Measurements from ENCODE around the gene DCAF7.

DCAF7 gene

DNA sequence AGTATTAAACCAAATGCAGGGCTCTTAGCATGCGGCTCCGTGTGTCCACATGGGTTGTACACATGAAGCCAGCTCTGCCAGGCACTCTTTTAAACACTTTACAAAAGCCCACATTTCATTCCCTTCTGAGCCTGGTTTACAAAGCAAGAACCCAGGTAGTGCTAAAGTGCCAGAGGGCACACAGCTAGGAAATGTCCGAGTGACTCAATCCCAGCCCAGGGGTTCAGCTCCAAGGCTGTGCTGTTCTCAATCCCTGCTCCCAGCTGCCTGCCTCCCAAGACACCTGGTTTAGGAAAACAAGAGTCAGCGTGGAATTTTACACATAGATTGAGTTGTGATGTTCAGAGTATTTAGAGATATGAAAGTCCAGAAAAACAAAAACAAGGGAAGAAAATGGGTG is 13.3 kb upstream of the DCAF7 start:
- Histone ChIP-seq H3K36me3 (ENCODE audit: control insufficient read depth, insufficient read depth, low read length) (no peaks in the 10 kb centered on the region), H3K27ac (ENCODE audit: low read depth, low read length, severe bottlenecking) (no peak overlapping the region), H3K4me3 (ENCODE audit: extremely low read depth, insufficient read depth, low read length, poor library complexity, severe bottlenecking) (no peak overlapping the region), H3K4me1 (ENCODE audit: control insufficient read depth, insufficient read depth, low read length, poor library complexity, severe bottlenecking) (no peaks in the 10 kb centered on the region), H3K9me3 (ENCODE audit: control insufficient read depth, low read length) (no peaks in the 10 kb centered on the region)
- 95 to 100% methylated on average over 1 to 4 of the region's 4 CpGs for WGBS, 2 experiments (ENCODE audit: insufficient coverage in 2 of 2)

DNA sequence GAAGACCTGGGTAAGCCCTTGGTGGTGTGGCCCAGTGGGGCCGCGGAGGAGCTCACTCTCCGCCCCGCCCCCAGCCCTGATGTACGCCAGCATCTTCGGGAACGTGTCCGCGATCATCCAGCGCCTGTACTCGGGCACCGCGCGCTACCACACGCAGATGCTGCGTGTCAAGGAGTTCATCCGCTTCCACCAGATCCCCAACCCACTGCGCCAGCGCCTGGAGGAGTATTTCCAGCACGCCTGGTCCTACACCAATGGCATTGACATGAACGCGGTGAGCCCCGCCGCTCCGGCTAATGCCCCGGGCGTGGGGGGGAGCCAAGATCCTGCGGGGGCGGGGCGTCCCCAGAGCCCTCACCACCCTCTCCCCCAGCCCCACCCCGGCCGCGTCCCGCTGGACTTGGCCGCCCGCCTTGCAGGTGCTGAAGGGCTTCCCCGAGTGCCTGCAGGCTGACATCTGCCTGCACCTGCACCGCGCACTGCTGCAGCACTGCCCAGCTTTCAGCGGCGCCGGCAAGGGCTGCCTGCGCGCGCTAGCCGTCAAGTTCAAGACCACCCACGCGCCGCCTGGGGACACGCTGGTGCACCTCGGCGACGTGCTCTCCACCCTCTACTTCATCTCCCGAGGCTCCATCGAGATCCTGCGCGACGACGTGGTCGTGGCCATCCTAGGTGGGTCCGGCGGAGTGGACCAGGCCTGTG is 12.1 kb upstream of the DCAF7 start:
- Histone ChIP-seq H3K4me1 (ENCODE audit: control insufficient read depth, insufficient read depth, low read length, poor library complexity, severe bottlenecking) (no peaks in the 10 kb centered on the region), H3K4me3 (ENCODE audit: extremely low read depth, insufficient read depth, low read length, poor library complexity, severe bottlenecking) (no peak overlapping the region), H3K36me3 (ENCODE audit: control insufficient read depth, insufficient read depth, low read length) (no peaks in the 10 kb centered on the region), H3K27ac (ENCODE audit: low read depth, low read length, severe bottlenecking) (no peak overlapping the region), H3K9me3 (ENCODE audit: control insufficient read depth, low read length) (no peaks in the 10 kb centered on the region)
- WGBS, 2 experiments (ENCODE audit: insufficient coverage in 2 of 2), result 22 to 28% methylated on average over 21 to 38 of the region's 62 CpGs

DNA sequence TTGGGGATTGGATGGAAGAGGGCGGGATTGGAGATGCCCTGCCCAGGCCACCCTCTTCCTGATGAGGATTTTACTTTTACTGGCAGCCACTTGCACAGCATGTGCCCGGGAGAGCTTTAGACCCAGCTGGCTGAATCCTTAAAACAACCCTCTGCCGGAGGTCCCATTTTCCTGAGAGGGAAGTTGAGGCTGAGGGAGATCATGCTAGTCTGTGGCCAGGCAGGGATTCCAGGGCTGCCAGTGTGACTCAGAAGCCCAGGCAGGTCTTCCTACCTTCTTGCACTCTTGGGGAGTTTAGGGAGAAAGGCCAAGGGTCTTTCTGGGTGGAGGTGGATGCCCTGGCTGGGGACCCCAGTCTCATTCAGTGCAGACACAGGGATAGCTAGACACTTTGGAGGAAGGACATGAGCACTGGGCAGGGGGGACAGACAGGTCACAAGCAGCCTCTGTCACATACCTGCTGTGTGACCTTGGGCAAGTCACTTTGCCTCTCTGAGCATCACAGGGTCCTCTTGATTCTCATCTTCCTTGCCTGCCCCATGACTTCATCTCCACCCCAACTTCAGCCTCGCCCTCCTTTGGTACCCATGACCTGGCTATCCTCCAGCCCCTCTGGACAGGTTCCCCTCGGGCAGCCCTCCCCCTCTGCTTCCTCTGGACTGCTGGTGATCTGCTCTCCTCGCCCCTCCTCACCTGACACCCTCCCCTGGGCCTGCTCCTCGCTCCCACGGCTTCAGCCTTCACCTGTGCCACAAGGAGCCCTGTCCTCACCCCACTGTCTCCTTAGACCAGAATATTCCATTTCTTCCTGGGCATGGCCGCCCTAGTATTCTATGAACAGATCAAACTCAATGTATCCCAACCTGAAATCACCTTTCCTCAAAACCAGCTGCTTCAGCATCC is 11.3 kb upstream of the DCAF7 start:
- Histone ChIP-seq H3K9me3 (ENCODE audit: control insufficient read depth, low read length) (no peaks in the 10 kb centered on the region), H3K4me1 (ENCODE audit: control insufficient read depth, insufficient read depth, low read length, poor library complexity, severe bottlenecking) (peaks cover 3% of the 10 kb centered on the region), H3K4me3 (ENCODE audit: extremely low read depth, insufficient read depth, low read length, poor library complexity, severe bottlenecking) (no peak overlapping the region), H3K36me3 (ENCODE audit: control insufficient read depth, insufficient read depth, low read length) (no peaks in the 10 kb centered on the region), H3K27ac (ENCODE audit: low read depth, low read length, severe bottlenecking) (no peak overlapping the region)
- WGBS, 2 experiments (ENCODE audit: insufficient coverage in 2 of 2), result 83 to 91% methylated on average over 7 to 8 of the region's 9 CpGs

DNA sequence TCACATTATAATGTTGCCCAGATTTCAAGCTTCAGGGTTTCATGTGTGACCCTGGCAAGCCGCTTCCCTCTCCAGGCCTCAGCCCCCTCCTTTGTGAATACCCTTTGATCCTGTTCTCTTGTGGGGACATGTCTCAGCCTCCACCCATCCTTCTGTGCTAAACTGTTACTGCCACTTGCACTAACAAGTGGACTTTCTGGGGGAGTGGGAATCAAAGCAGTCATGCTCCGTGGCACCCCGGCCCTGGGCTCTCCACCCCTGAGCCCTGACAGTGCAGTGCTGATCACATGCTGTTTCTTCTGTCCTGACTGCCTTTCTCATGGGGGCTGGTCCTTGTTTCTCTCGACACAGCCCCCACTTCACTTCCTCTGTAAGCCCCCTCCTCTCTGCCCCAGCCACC is 9.7 kb upstream of the DCAF7 start:
- Histone ChIP-seq H3K4me3 (ENCODE audit: extremely low read depth, insufficient read depth, low read length, poor library complexity, severe bottlenecking) (no peak overlapping the region), H3K9me3 (ENCODE audit: control insufficient read depth, low read length) (no peaks in the 10 kb centered on the region), H3K36me3 (ENCODE audit: control insufficient read depth, insufficient read depth, low read length) (no peaks in the 10 kb centered on the region), H3K27ac (ENCODE audit: low read depth, low read length, severe bottlenecking) (no peak overlapping the region), H3K4me1 (ENCODE audit: control insufficient read depth, insufficient read depth, low read length, poor library complexity, severe bottlenecking) (peaks cover 10% of the 10 kb centered on the region)
- WGBS, 2 experiments (ENCODE audit: insufficient coverage in 2 of 2), result 74 to 87% methylated on average over 3 to 4 of the region's 4 CpGs

DNA sequence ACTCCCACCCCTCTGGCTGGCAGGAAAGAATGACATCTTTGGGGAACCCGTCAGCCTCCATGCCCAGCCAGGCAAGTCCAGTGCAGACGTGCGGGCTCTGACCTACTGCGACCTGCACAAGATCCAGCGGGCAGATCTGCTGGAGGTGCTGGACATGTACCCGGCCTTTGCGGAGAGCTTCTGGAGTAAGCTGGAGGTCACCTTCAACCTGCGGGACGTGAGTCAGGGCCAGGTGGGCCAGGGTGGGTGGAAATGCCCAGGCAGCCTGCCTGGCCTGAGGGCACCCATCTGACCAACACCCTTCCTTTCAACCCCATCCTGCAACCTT is 8.1 kb upstream of the DCAF7 start:
- peaks cover 10% of the 10 kb centered on the region for H3K4me1 ChIP-seq (ENCODE audit: control insufficient read depth, insufficient read depth, low read length, poor library complexity, severe bottlenecking)
- no peak overlapping the region for H3K27ac ChIP-seq (ENCODE audit: low read depth, low read length, severe bottlenecking)
- H3K4me3 ChIP-seq (ENCODE audit: extremely low read depth, insufficient read depth, low read length, poor library complexity, severe bottlenecking), result no peak overlapping the region
- no peaks in the 10 kb centered on the region for H3K36me3 ChIP-seq (ENCODE audit: control insufficient read depth, insufficient read depth, low read length)
- 94 to 97% methylated on average over 7 to 9 of the region's 9 CpGs for WGBS, 2 experiments (ENCODE audit: insufficient coverage in 2 of 2)
- H3K9me3 ChIP-seq (ENCODE audit: control insufficient read depth, low read length), result no peaks in the 10 kb centered on the region

DNA sequence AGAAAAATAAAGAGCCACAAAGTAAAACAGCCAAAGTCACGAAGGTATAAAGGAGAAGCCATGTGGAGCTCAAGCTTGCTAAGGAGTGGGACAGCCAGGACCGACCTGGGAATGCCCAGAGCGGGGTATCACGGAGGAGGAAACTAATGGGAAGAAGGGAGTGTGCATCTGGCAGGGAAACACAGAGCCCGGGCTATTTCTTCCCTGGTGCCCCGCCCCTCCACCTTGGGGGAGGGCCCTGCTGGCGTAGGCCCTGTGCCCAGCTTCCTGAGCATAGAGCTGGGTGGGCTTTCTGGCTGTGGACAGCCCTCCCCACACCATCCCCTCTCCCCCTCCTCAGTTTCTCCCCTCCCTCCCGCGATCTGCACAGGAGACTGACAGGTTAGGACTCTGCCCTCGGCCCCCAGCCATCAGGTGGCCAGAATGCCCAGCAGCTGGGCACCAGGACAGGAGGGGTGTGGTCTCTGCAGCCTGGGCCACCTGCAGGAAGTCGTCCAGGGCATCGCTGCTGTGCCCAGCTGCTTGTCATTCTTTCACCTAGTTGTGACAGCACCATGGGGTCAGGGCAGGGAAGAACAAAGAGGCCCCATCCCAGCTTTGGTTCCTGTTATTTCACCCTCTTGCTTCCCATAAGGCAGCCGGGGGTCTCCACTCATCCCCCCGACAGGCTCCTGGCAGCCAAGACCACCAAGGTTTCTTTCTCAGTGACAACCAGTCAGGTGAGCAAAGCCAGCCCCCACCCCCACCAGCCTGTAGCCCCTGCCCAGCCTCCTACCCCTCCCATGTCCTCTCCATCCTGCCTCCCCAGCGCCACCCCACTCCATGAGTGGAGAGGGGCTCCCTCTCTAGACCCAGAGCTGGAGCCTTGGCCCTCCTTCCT is 7.1 kb upstream of the DCAF7 start:
- peaks cover 10% of the 10 kb centered on the region for H3K4me1 ChIP-seq (ENCODE audit: control insufficient read depth, insufficient read depth, low read length, poor library complexity, severe bottlenecking)
- H3K9me3 ChIP-seq (ENCODE audit: control insufficient read depth, low read length), result no peaks in the 10 kb centered on the region
- H3K36me3 ChIP-seq (ENCODE audit: control insufficient read depth, insufficient read depth, low read length), result no peaks in the 10 kb centered on the region
- H3K27ac ChIP-seq (ENCODE audit: low read depth, low read length, severe bottlenecking), result no peak overlapping the region
- no peak overlapping the region for H3K4me3 ChIP-seq (ENCODE audit: extremely low read depth, insufficient read depth, low read length, poor library complexity, severe bottlenecking)
- WGBS, 2 experiments (ENCODE audit: insufficient coverage in 2 of 2), result 74 to 82% methylated on average over 6 to 13 of the region's 15 CpGs

DNA sequence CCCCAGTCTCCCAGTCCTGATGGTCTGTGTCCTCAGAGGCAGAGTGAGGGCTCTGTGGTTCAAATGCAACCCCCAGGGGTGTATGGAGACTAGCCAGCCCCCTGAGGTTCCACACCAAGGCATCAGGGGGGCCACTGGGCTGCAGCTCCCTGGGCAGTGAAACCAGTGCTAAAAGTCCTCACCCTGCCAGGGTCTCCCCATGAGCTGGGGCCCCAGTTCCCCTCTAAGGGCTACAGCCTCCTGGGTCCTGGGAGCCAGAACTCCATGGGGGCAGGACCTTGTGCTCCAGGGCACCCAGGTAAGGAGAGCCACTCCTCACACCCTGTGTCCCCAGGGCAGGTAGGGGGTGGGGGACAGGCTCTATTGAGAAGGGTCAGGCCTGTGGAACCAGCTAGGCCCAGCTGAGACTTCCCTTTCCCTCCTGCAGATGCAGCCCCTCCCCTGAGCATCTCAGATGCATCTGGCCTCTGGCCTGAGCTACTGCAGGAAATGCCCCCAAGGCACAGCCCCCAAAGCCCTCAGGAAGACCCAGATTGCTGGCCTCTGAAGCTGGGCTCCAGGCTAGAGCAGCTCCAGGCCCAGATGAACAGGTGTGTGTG is 6.4 kb upstream of the DCAF7 start:
- H3K4me3 ChIP-seq (ENCODE audit: extremely low read depth, insufficient read depth, low read length, poor library complexity, severe bottlenecking), result no peak overlapping the region

DNA sequence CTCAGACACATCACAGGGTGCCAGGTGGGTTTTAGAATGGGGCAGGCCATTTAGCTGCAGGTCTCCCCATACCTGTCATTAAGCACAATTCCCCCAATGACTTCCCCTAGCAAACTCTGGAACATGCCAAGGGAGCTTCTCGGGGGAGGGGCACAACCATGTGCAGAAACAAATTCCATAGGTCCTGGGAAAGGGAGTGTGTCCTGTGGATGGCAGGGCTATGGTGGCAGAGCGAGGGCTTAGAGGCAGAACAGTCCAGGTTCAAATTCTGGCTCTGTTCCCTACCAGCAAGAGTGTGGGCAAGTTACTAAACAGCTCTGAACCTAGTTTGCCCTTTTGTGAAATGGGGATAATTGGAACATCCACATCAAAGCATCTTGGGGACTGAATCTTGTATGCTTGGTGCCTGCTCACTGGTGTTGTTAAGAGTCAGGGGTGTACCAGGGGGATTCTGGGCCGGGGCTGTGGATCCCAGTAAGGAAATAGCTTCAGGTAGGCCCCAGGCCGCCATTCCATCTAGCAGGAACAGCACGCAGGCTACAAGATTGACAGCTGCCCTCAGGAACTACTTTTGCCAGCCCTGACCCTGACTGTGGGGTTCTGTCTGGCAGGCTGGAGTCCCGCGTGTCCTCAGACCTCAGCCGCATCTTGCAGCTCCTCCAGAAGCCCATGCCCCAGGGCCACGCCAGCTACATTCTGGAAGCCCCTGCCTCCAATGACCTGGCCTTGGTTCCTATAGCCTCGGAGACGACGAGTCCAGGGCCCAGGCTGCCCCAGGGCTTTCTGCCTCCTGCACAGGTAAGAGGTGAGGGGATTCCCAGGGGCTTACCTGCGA is 5.6 kb upstream of the DCAF7 start:
- H3K4me1 ChIP-seq (ENCODE audit: control insufficient read depth, insufficient read depth, low read length, poor library complexity, severe bottlenecking), result peaks cover 10% of the 10 kb centered on the region
- no peaks in the 10 kb centered on the region for H3K9me3 ChIP-seq (ENCODE audit: control insufficient read depth, low read length)
- no peak overlapping the region for H3K27ac ChIP-seq (ENCODE audit: low read depth, low read length, severe bottlenecking)
- 89 to 92% methylated on average over 8 to 12 of the region's 13 CpGs for WGBS, 2 experiments (ENCODE audit: insufficient coverage in 2 of 2)
- H3K36me3 ChIP-seq (ENCODE audit: control insufficient read depth, insufficient read depth, low read length), result no peaks in the 10 kb centered on the region
- no peak overlapping the region for H3K4me3 ChIP-seq (ENCODE audit: extremely low read depth, insufficient read depth, low read length, poor library complexity, severe bottlenecking)

More for the DNA sequence above, 6.4 kb upstream of the DCAF7 start:
- Histone ChIP-seq H3K4me1 (ENCODE audit: control insufficient read depth, insufficient read depth, low read length, poor library complexity, severe bottlenecking) (peaks cover 10% of the 10 kb centered on the region), H3K27ac (ENCODE audit: low read depth, low read length, severe bottlenecking) (no peak overlapping the region), H3K9me3 (ENCODE audit: control insufficient read depth, low read length) (no peaks in the 10 kb centered on the region), H3K36me3 (ENCODE audit: control insufficient read depth, insufficient read depth, low read length) (no peaks in the 10 kb centered on the region)

DNA sequence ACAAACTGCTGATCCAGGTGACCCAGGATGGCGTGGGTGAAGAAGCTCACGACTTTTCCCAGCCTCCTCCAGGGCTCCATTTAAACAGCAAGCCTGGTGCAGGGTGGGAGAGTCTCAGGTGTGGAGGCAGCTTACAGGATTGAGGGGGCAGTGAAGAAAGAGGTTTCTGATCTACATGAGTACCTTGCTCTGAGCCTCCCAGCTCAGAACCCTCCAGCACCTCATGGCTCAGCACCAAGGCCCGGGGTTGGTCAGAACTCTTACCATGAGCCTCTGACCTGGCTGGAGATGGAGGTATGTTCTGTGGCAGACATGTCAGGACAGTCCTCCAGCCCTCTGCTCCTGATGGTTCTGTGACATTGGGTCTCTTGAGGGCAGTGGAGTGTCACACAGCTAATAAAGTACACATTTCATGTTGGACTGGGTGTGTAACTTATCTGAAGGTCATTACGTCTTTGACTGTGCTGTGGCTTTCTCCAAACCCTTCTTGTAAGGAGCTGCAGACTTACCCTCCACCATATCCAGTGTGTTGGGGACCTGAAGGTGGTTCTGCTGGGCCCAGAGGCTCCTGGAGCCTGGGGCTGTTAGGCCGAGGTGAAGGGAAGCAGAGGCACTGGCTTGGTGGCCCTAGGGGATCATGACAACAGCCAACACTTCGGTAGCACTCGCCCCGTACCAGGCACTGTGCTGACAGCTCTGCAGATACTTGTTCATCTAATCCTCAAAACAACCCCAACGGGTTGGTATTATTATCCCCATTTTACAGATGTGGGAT is 3.8 kb upstream of the DCAF7 start:
- WGBS, 2 experiments (ENCODE audit: insufficient coverage in 2 of 2), result 85 to 94% methylated on average over 6 of the region's 9 CpGs

More for the DNA sequence above, 3.8 kb upstream of the DCAF7 start:
- Histone ChIP-seq H3K4me1 (ENCODE audit: control insufficient read depth, insufficient read depth, low read length, poor library complexity, severe bottlenecking) (peaks cover 10% of the 10 kb centered on the region), H3K27ac (ENCODE audit: low read depth, low read length, severe bottlenecking) (no peak overlapping the region), H3K36me3 (ENCODE audit: control insufficient read depth, insufficient read depth, low read length) (no peaks in the 10 kb centered on the region), H3K9me3 (ENCODE audit: control insufficient read depth, low read length) (no peaks in the 10 kb centered on the region), H3K4me3 (ENCODE audit: extremely low read depth, insufficient read depth, low read length, poor library complexity, severe bottlenecking) (no peak overlapping the region)
